Fibroblast of the aortic adventitia (primary cell): ENCODE data around the gene MBOAT7. TPM values are rescaled to one million over a fixed set of nuclear protein-coding genes. Genes with fewer than 3 reads are reported as not detected.
"Not testable (repeated sequence)": the region's sequence is repeated elsewhere in the genome, so short reads cannot be mapped to it uniquely, and the experiment has no call there.

Experiments used
- DNase-seq: peaks from one replicate; pipeline ENCODE4 v3.0.0-alpha.2; 2010; ENCODE audit warnings: low read depth
- H3K4me3 ChIP-seq: 2 replicates; pipeline ENCODE4 v1.5.1; 2011; ENCODE audit warnings: low read depth, mild to moderate bottlenecking, control low read depth, low read length, moderate library complexity
- total RNA-seq: library from RNA; depleted of rRNA; stranded (reverse); fragments of >200 nt; gene quantifications from 2 replicates; pipeline ENCODE4 v1.2.3, GENCODE V29; 2012; ENCODE audit warnings: low replicate concordance
- TF ChIP-seq, protein P1 (sequence below): IDR thresholded peaks from 2 replicates; pipeline ENCODE4 v1.5.1; 2011; ENCODE audit warnings: mild to moderate bottlenecking, low read length, control low read depth, inconsistent platforms; ENCODE audit not compliant: insufficient read depth

The MBOAT7 gene
- total RNA-seq, 1 donor = 46.9 TPM

DNA sequence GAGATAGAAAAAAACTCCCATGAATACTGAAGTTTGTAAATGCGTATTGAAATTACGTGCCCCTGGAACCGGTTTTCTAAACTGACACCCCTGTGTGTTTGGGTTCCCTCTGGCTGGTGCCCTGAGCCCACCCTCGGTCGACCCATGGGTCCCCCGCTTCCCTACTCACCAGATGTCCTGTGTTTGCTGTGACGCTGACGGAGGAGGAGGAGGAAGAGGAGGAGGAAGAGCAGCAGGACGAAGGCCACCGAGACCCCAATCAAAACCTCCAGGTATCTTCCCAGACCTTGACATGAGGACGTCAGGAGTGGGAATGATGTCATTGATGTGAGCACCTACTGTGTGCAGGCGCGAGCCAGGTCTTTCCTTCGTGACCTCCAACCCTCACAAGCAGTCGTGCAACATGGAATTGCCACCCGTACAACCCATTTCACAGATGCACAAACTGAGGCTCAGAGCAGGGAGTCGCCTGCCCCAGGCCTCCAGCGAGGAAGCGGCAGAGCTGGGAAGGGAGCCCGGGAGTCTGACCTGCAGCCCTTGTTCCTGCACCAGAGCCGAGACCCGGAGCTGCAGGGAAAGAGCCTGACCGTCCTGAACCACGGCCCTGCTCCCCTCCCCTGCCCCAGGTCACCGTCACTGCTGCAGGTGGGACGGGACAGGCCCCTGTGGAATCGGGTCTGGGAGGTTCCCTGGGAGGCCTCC lies 29.7 kb upstream of the MBOAT7 start:
- TF ChIP-seq, protein P1, sequence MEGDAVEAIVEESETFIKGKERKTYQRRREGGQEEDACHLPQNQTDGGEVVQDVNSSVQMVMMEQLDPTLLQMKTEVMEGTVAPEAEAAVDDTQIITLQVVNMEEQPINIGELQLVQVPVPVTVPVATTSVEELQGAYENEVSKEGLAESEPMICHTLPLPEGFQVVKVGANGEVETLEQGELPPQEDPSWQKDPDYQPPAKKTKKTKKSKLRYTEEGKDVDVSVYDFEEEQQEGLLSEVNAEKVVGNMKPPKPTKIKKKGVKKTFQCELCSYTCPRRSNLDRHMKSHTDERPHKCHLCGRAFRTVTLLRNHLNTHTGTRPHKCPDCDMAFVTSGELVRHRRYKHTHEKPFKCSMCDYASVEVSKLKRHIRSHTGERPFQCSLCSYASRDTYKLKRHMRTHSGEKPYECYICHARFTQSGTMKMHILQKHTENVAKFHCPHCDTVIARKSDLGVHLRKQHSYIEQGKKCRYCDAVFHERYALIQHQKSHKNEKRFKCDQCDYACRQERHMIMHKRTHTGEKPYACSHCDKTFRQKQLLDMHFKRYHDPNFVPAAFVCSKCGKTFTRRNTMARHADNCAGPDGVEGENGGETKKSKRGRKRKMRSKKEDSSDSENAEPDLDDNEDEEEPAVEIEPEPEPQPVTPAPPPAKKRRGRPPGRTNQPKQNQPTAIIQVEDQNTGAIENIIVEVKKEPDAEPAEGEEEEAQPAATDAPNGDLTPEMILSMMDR = no peak
- no peak overlapping the region for H3K4me3 ChIP-seq
- DNase-seq = no peak

GRCh38 chr19:54218259-54218658 lies 28.9 kb upstream of the MBOAT7 start:
- DNase-seq = no peak
- TF ChIP-seq, protein P1 = no peak
- H3K4me3 ChIP-seq = no peak overlapping the region

GRCh38 chr19:54217517-54218247 lies 28.3 kb upstream of the MBOAT7 start:
- not testable (repeated sequence) for DNase-seq, H3K4me3 ChIP-seq

- TF ChIP-seq, protein P1 = no peak
- H3K4me3 ChIP-seq = no peak overlapping the region
- no peak for DNase-seq
Observed at GRCh38 chr19:54216869-54217268, 27.5 kb upstream of the MBOAT7 start.

- not testable (repeated sequence) for H3K4me3 ChIP-seq
Observed at GRCh38 chr19:54214734-54215133, 25.4 kb upstream of the MBOAT7 start.

DNA sequence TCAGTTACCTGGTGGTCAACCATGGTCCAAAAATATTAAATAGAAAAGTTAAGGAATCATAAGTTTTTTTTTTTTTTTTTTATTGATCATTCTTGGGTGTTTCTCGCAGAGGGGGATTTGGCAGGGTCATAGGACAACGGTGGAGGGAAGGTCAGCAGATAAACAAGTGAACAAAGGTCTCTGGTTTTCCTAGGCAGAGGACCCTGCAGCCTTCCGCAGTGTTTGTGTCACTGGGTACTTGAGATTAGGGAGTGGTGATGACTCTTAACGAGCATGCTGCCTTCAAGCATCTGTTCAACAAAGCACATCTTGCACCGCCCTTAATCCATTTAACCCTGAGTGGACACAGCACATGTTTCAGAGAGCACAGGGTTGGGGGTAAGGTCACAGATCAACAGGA lies 24.8 kb upstream of the MBOAT7 start:
- DNase-seq, H3K4me3 ChIP-seq: not testable (repeated sequence)

More at GRCh38 chr19:54214734-54215133, 25.4 kb upstream of the MBOAT7 start:
- not testable (repeated sequence) for DNase-seq

GRCh38 chr19:54211235-54211634 lies 21.9 kb upstream of the MBOAT7 start:
- no peak for DNase-seq
- TF ChIP-seq, protein P1 = no peak
- H3K4me3 ChIP-seq = no peak overlapping the region

GRCh38 chr19:54209811-54210494 lies 20.6 kb upstream of the MBOAT7 start:
- DNase-seq = peak; percentile 97
- TF ChIP-seq, protein P1 = no peak
- H3K4me3 ChIP-seq = no peak overlapping the region
